OCI-LY7 (cell line): Measurements from ENCODE around the gene PHKA2. TPM values are rescaled to one million over a fixed set of nuclear protein-coding genes. Genes with fewer than 3 reads are reported as not detected.

Source experiments
- BruUV-seq: library from RNA; stranded (reverse); fragments of 400-500 nt; replicated peaks from 2 replicates; lab custom pipeline; 2021; lab: Mats Ljungman, UMichigan
- CTCF ChIA-PET: fragments of 300-600 bp; sonication (Branson Sonifier 250); formaldehyde crosslinking; loops from one replicate; lab custom pipeline; 2022; ENCODE audit warnings: antibody characterized with exemption; ENCODE audit not compliant: unreplicated experiment; lab: Charles Lee
- POLR2A ChIA-PET: fragments of 300-600 bp; sonication (Branson Sonifier 250); formaldehyde crosslinking; loops from one replicate; lab custom pipeline; 2022; ENCODE audit warnings: antibody characterized with exemption; lab: Charles Lee
- DNase-seq: peaks from one replicate; pipeline ENCODE4 v3.0.0-alpha.2; 2015; ENCODE audit warnings: low spot score
- H2AFZ ChIP-seq: fragments of 200-600 bp; sonication (generic), shearing (Covaris generic); 2 replicates; pipeline ENCODE4 v1.6.1; 2014; ENCODE audit warnings: mild to moderate bottlenecking, antibody characterized with exemption, low read length, moderate library complexity
- H3K27ac ChIP-seq: fragments of 200-600 bp; sonication (generic); 2 replicates; pipeline ENCODE4 v1.5.1; 2014; ENCODE audit warnings: mixed run types, low read depth, mild to moderate bottlenecking, moderate library complexity, low read length, inconsistent platforms; ENCODE audit not compliant: poor library complexity, severe bottlenecking
- H3K36me3 ChIP-seq: fragments of 200-600 bp; sonication (generic); 2 replicates; pipeline ENCODE4 v1.6.1; 2014; ENCODE audit warnings: mild to moderate bottlenecking, antibody characterized with exemption, low read length, moderate library complexity, mixed read lengths; ENCODE audit not compliant: insufficient read depth
- H3K4me1 ChIP-seq: fragments of 200-600 bp; sonication (generic); 2 replicates; pipeline ENCODE4 v1.5.1; 2014; ENCODE audit warnings: mild to moderate bottlenecking, low read length; ENCODE audit not compliant: insufficient read depth, poor library complexity, severe bottlenecking
- H3K4me2 ChIP-seq: fragments of 200-600 bp; sonication (generic); 2 replicates; pipeline ENCODE4 v1.6.1; 2014; ENCODE audit warnings: mild to moderate bottlenecking, low read length
- H3K4me3 ChIP-seq: fragments of 200-600 bp; sonication (generic); 2 replicates; pipeline ENCODE4 v1.5.1; 2014; ENCODE audit warnings: mild to moderate bottlenecking, low read depth, low read length; ENCODE audit not compliant: poor library complexity, severe bottlenecking
- H3K79me2 ChIP-seq: fragments of 200-600 bp; sonication (generic); 2 replicates; pipeline ENCODE4 v1.6.1; 2016; ENCODE audit warnings: low read depth, mild to moderate bottlenecking, low read length, moderate library complexity, mixed read lengths; ENCODE audit not compliant: insufficient read depth
- H3K9me2 ChIP-seq: fragments of 200-600 bp; sonication (generic); 2 replicates; pipeline ENCODE4 v1.6.1; 2016; ENCODE audit warnings: mild to moderate bottlenecking, low read length, mixed read lengths; ENCODE audit not compliant: insufficient read depth
- H3K9me3 ChIP-seq: fragments of 200-600 bp; sonication (generic); 2 replicates; pipeline ENCODE4 v1.6.1; 2014; ENCODE audit warnings: mild to moderate bottlenecking, mixed run types, low read length, mixed read lengths
- H4K20me1 ChIP-seq: fragments of 200-600 bp; sonication (generic); 2 replicates; pipeline ENCODE4 v1.6.1; 2014; ENCODE audit warnings: mild to moderate bottlenecking, antibody characterized with exemption, low read length, moderate library complexity, mixed read lengths; ENCODE audit not compliant: insufficient read depth
- EZH2phosphoT487 ChIP-seq: fragments of 200-600 bp; sonication (generic); IDR thresholded peaks from 2 replicates; pipeline ENCODE4 v1.6.1; 2018; ENCODE audit warnings: low read depth, borderline replicate concordance, mild to moderate bottlenecking, mixed run types, antibody characterized with exemption, low read length, moderate library complexity, mixed read lengths
- intact Hi-C: fragments of 100-400 bp; cut with micrococcal nuclease; formaldehyde crosslinking; loops from one replicate; pipeline ENCODE4 v1.10.0; 2022; ENCODE audit not compliant: unreplicated experiment
- total RNA-seq, 2 experiments: library from RNA; depleted of rRNA in 1 of 2; stranded (reverse); fragments of >200 nt in 1 of 2; shearing (Covaris generic) in 1 of 2; gene quantifications; 2 replicates each; pipeline ENCODE4 v1.2.3, GENCODE V29; 2014 to 2022
- TF ChIP-seq, protein P1 (sequence below): fragments of 200-600 bp; sonication (generic); conservative IDR thresholded peaks from 2 replicates; pipeline ENCODE4 v1.5.1; 2014; ENCODE audit warnings: mild to moderate bottlenecking, antibody characterized with exemption, low read length, moderate library complexity, mixed read lengths

Gene PHKA2
- total RNA-seq, 2 experiments from 2014 or later, result 24.1 to 41.4 TPM

DNA sequence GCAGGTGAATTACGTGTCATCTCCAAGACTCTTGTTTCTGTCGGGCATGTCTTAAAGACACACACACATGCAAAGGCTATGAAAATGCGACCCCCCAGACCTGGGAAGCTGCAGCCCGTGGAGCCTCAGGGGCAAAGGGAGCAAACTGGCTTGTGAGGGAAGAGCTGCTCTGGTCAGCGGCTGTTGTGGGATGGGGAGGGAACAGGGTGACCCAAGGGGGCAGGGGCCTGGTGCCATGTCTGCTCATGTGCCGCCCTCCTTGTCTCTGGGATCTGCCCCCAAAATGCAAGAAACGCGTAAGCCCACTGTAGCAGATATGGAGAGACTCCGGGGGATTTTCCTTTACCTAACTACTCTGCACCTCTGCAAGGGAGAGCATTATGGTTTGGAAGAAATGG, 92.4 kb downstream of the PHKA2 start:
- Histone ChIP-seq H4K20me1 (no peaks in the 10 kb centered on the region), H3K4me3 (no peak overlapping the region), H3K9me2 (no peaks in the 10 kb centered on the region), H3K4me1 (peaks cover 2% of the 10 kb centered on the region), H3K36me3 (no peaks in the 10 kb centered on the region), H3K4me2 (no peak overlapping the region), H2AFZ (no peak overlapping the region), H3K9me3 (no peaks in the 10 kb centered on the region), H3K79me2 (no peaks in the 10 kb centered on the region), H3K27ac (no peak overlapping the region)
- no TSS peak for BruUV-seq
- POLR2A ChIA-PET, result no interaction called here
- intact Hi-C loops, result no loop called here
- no peak for DNase-seq
- CTCF ChIA-PET, result no interaction called here
- no peak for TF ChIP-seq EZH2phosphoT487
- TF ChIP-seq, protein P1, sequence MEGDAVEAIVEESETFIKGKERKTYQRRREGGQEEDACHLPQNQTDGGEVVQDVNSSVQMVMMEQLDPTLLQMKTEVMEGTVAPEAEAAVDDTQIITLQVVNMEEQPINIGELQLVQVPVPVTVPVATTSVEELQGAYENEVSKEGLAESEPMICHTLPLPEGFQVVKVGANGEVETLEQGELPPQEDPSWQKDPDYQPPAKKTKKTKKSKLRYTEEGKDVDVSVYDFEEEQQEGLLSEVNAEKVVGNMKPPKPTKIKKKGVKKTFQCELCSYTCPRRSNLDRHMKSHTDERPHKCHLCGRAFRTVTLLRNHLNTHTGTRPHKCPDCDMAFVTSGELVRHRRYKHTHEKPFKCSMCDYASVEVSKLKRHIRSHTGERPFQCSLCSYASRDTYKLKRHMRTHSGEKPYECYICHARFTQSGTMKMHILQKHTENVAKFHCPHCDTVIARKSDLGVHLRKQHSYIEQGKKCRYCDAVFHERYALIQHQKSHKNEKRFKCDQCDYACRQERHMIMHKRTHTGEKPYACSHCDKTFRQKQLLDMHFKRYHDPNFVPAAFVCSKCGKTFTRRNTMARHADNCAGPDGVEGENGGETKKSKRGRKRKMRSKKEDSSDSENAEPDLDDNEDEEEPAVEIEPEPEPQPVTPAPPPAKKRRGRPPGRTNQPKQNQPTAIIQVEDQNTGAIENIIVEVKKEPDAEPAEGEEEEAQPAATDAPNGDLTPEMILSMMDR, result no peak

DNA sequence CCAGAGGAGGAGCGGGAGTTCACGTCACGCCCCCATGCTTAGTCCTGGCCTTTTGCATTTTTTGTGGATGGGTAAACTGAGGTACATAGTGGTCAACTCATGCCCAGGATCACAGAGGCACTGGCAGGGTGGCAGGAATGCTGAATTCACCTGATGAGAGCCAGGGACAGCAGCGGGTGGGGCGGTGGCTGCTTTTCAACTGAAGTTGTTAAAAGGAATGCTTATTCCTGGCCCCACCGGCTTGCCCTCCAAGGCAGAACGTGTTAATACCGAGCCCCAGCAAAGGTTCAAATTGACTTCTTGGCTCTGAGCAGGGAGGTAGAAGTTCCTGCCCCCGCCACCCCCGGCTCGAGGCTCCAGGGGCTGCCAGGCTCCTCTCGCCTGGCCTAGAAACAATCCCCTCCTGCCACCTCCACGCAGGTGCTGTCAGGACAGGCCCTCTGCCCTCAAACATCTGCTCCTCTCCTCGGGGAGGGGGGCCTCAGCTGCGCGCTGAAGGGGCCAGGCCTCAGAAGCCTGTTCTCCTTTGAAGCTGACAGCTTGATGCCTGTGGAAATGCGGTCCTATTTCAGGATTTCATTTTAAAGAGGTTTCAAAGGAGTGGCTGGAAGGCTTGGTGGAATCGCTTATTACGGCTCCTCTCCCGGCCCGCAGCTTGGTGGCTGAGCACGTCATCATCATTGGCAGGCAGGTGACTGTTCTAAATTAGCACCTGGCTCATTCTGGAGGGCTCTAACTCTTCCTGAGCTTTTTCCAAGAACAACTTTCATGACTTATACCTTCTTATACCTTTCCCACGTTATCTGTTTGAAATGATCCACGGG, 93.0 kb downstream of the PHKA2 start:
- Histone ChIP-seq H3K9me2 (no peaks in the 10 kb centered on the region), H3K4me2 (no peak overlapping the region), H3K79me2 (no peaks in the 10 kb centered on the region), H3K9me3 (no peaks in the 10 kb centered on the region), H4K20me1 (no peaks in the 10 kb centered on the region), H3K27ac (no peak overlapping the region), H3K4me1 (peaks cover 7% of the 10 kb centered on the region), H2AFZ (no peak overlapping the region), H3K36me3 (no peaks in the 10 kb centered on the region), H3K4me3 (no peak overlapping the region)
- DNase-seq, result no peak
- TF ChIP-seq, protein P1, result no peak
- no peak for TF ChIP-seq EZH2phosphoT487
- no TSS peak for BruUV-seq
- ChIA-PET CTCF (no interaction called here), POLR2A (no interaction called here)
- intact Hi-C loops, result no loop called here

DNA sequence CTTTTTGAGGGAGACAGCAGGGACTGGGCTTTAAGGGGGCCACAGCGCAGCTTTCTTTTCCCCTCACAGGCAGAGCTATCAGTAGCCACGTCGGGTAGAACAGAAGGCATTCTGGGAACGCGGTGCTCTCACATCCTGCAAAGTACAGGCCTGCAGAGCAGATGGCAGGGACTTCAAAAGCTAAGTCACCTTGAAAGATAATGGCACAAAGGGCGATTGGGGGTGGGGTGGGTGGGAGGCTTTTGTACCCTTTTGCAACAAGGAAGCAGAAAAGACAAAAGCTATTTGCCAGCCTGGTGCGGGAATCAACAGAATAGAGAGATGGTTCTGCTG, 93.9 kb downstream of the PHKA2 start:
- Histone ChIP-seq H3K9me3 (no peaks in the 10 kb centered on the region), H3K9me2 (no peaks in the 10 kb centered on the region), H3K36me3 (no peaks in the 10 kb centered on the region), H3K4me3 (no peak overlapping the region), H3K27ac (no peak overlapping the region), H3K4me1 (peaks cover 15% of the 10 kb centered on the region), H4K20me1 (no peaks in the 10 kb centered on the region), H3K79me2 (no peaks in the 10 kb centered on the region), H3K4me2 (no peak overlapping the region), H2AFZ (no peak overlapping the region)
- TF ChIP-seq, protein P1, result no peak
- TF ChIP-seq EZH2phosphoT487, result no peak
- ChIA-PET CTCF (no interaction called here), POLR2A (interaction anchor here (0.6 kb wide), 1 partner anchor 512 kb away, joined by 7 read pairs; no protein-coding TSS in a partner anchor)
- no TSS peak for BruUV-seq
- intact Hi-C loops, result no loop called here
- no peak for DNase-seq
